ENCODE measurements around the gene RASGEF1C.

Gene RASGEF1C

DNA sequence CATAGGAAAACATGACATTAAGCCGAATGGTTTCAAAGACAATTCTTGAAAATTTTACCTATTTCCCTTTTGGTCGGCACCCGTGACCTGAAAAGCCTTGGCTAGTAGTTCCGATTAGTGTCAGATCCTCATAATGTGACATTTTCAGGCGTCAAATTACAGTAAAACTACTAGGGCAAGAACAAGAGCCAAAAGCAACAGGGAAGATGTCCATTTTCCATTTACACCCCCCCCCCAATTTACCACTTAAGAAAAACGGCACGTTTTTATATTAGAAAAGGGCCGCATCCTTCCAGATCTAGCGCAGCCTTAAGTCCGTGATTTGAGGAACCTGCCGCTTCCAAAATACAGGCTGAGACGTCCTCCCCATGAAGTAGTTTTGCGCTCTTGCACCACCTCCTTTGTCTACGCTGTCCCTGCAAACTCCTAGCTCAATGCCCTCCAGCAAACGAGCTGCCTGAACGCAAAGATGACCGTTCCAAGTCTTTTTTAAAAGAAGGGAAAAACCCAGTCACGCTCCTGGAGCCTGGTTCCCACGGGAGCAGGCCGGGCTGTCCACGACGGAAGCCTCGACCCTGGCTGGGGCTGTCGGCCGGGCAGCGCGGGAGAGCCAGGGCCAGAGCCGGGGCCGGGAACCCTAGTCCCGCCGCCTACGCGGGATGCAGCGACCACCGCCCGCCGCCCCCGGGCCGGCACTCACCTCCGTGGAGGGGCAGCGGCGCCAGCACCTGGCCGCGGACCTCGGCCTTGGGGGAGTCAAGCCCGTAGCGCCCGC is 138.1 kb downstream of the RASGEF1C start:
- TF ChIP-seq, protein P1, sequence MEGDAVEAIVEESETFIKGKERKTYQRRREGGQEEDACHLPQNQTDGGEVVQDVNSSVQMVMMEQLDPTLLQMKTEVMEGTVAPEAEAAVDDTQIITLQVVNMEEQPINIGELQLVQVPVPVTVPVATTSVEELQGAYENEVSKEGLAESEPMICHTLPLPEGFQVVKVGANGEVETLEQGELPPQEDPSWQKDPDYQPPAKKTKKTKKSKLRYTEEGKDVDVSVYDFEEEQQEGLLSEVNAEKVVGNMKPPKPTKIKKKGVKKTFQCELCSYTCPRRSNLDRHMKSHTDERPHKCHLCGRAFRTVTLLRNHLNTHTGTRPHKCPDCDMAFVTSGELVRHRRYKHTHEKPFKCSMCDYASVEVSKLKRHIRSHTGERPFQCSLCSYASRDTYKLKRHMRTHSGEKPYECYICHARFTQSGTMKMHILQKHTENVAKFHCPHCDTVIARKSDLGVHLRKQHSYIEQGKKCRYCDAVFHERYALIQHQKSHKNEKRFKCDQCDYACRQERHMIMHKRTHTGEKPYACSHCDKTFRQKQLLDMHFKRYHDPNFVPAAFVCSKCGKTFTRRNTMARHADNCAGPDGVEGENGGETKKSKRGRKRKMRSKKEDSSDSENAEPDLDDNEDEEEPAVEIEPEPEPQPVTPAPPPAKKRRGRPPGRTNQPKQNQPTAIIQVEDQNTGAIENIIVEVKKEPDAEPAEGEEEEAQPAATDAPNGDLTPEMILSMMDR (IDR thresholded peaks at IDR 0.05; ENCODE audit: borderline replicate concordance, insufficient read depth, low read depth, low read length): no peak
- no peak overlapping the region for H3K4me3 ChIP-seq (ENCODE audit: low read depth, low read length)

DNA sequence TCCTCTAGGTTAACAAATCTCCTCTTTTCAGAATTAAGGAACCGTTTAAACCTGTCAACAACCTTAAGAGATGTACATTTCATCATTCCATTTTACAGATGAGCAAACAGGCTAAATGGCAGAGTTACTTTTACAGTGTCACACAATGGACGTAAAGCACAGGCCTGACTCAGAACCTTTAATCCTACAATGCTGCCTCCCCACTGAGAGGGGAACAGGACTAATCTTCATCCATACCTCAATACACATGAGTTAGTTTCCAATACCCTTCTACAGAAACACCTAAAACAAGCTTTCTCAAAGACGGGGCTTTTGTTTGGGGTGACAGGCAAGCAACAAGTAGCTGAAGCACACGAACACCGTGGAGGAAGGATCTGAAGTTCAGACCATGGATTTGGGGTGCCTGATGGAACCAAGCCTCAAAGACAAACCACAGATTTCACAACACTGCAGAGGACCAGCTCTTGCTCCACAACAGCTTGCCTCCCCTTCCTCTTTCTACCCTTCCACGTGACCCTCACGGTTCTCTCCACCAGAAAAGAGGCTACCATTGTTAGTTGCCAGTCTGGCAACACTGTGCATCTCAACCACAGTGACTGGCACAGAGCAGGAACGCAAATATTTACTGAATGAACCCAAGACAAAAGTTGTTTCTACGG is 139.3 kb downstream of the RASGEF1C start:
- TF ChIP-seq, protein P1 (IDR thresholded peaks at IDR 0.05; ENCODE audit: borderline replicate concordance, insufficient read depth, low read depth, low read length): no peak
- no peak overlapping the region for H3K4me3 ChIP-seq (ENCODE audit: low read depth, low read length)

DNA sequence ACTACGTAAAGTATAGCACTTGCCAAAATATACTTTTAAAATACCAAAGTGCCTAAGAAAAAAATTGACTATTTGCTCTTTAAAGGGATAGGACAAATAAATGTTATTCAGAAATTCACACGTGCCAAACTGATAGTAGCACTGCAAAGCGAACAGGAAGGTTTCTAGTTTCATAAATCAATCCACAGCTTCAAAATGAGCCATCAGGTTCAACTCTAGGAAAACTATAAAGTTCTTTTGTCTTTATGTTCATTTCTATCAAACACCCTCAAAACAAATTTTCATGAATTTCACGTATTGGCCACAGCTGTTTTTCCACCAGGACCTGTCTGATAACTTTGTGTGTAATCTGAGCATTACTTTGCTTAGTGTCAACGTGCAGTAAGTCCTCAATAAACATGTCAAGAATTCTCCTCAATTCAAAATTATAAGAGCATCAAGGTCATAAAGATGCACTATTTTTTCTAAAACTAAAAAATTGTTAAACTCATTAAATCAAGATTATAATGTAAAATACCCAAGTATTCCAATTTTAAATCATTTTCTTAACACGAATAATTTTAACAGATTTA is 140.4 kb downstream of the RASGEF1C start:
- TF ChIP-seq, protein P1 (IDR thresholded peaks at IDR 0.05; ENCODE audit: borderline replicate concordance, insufficient read depth, low read depth, low read length): no peak
- no peak overlapping the region for H3K4me3 ChIP-seq (ENCODE audit: low read depth, low read length)

DNA sequence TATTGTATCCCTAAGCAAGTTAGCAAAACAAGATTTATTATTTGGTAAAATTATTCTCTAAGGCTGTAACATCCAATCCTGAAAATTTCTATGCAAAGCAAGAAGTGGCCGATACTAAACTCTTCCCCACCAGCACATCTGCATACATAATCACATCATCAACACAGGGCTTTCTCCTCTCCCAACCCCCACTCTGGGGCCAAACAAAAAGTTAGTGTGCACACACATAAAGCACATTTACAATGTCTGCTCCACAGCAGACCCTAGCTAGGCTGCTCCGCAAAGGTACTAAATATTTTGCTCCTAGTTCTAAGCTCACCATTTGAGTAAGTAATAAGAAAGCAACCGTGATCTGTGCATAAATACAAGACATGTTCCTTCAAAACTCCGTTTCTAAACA is 141.0 kb downstream of the RASGEF1C start:
- H3K4me3 ChIP-seq (ENCODE audit: low read depth, low read length): no peak overlapping the region
- TF ChIP-seq, protein P1 (IDR thresholded peaks at IDR 0.05; ENCODE audit: borderline replicate concordance, insufficient read depth, low read depth, low read length): no peak

DNA sequence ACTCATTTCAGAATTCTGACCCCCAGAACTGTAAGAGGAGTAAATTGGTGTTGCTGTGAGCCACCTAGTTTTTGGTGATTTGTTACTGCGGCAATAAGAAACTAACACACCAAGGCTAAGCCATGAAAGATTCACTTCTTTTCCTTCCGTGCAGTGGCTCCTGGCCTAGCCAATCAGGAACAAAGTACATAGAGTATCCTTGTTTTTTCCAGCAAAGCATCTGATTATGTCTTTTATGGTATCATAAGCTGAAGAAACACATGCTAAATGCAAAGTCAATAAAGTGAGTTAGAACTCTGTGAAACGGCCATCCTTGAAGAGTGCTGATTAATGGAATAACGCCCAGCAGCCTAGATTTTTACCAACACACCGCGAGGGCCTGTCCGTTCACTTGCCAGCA is 148.8 kb downstream of the RASGEF1C start:
- TF ChIP-seq, protein P1 (IDR thresholded peaks at IDR 0.05; ENCODE audit: borderline replicate concordance, insufficient read depth, low read depth, low read length): no peak
- no peak overlapping the region for H3K4me3 ChIP-seq (ENCODE audit: low read depth, low read length)

DNA sequence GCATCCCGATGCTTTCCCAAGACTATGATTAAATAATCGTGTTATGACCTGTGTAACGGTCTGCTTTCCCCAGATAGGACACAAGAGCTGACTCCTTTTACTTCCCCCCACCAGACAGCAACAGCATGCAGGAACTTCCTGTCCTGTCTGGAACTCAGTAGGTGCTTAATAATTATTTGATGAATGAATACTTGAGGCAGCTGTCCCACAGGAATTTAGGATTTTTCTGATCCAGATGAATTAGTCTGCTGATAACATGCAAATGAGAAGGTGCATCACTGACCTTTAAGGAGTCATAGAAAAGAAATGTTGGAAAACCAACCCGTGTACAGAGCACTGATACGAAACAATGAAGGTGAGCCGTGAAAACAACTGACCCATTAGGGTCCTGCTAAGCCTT is 149.7 kb downstream of the RASGEF1C start:
- H3K4me3 ChIP-seq (ENCODE audit: low read depth, low read length): no peak overlapping the region
- TF ChIP-seq, protein P1 (IDR thresholded peaks at IDR 0.05; ENCODE audit: borderline replicate concordance, insufficient read depth, low read depth, low read length): no peak
